SK-N-SH treated with all-trans-retinoic acid at 6 μM for 48 hours (cell line): ENCODE measurements around the gene TMA7B.
"Not testable (repeated sequence)": the region's sequence is repeated elsewhere in the genome, so short reads cannot be mapped to it uniquely, and the experiment has no call there.

ENCODE experiments used
- ATAC-seq: fragments of 200-7000 bp; cut with Tn5 transposase; 3 replicates; pipeline ENCODE4 v1.9.1; 2020; ENCODE audit warnings: mild to moderate bottlenecking, moderate library complexity
- ARNTL ChIP-seq: fragments of 450-650 bp; formaldehyde crosslinking; IDR thresholded peaks from 2 replicates; pipeline ENCODE4 v1.5.0; 2020; ENCODE audit warnings: low read depth, mild to moderate bottlenecking, moderate library complexity, borderline replicate concordance
- BACH2 ChIP-seq: fragments of 250-450 bp; sonication (Bioruptor Pico); IDR thresholded peaks from 2 replicates; pipeline ENCODE4 v1.9.0; 2021; ENCODE audit warnings: mild to moderate bottlenecking, borderline replicate concordance
- CSDC2 ChIP-seq: fragments of 250-450 bp; sonication (Bioruptor Pico); IDR thresholded peaks from 2 replicates; pipeline ENCODE4 v1.5.0; 2020; ENCODE audit warnings: mild to moderate bottlenecking, moderate library complexity
- ESRRG ChIP-seq: fragments of 250-450 bp; sonication (Bioruptor Pico); IDR thresholded peaks from 2 replicates; pipeline ENCODE4 v1.6.1; 2021; ENCODE audit warnings: mild to moderate bottlenecking
- GLIS3 ChIP-seq: fragments of 250-450 bp; sonication (Bioruptor Pico); IDR thresholded peaks from 2 replicates; pipeline ENCODE4 v1.5.0; 2020; ENCODE audit warnings: mild to moderate bottlenecking, moderate library complexity
- ISL1 ChIP-seq: fragments of 250-450 bp; sonication (Bioruptor Pico); IDR thresholded peaks from 2 replicates; pipeline ENCODE4 v2.1.2; 2022; ENCODE audit warnings: mild to moderate bottlenecking, moderate library complexity
- OSR1 ChIP-seq: fragments of 250-450 bp; sonication (Bioruptor Pico); IDR thresholded peaks from 2 replicates; pipeline ENCODE4 v1.8.0; 2022; ENCODE audit warnings: moderate library complexity, mild to moderate bottlenecking, inconsistent platforms
- PPARA ChIP-seq: fragments of 250-450 bp; sonication (Bioruptor Pico); IDR thresholded peaks from 2 replicates; pipeline ENCODE4 v1.5.0; 2020; ENCODE audit warnings: mild to moderate bottlenecking, borderline replicate concordance
- RARB ChIP-seq: fragments of 250-450 bp; sonication (Bioruptor Pico); IDR thresholded peaks from 2 replicates; pipeline ENCODE4 v1.8.0; 2021; ENCODE audit warnings: mild to moderate bottlenecking, moderate library complexity
- SNAI2 ChIP-seq: fragments of 250-450 bp; sonication (Bioruptor Pico); IDR thresholded peaks from 2 replicates; pipeline ENCODE4 v1.5.0; 2020; ENCODE audit warnings: mild to moderate bottlenecking, moderate library complexity
- TCF4 ChIP-seq: fragments of 250-450 bp; sonication (Bioruptor Pico); IDR thresholded peaks from 2 replicates; pipeline ENCODE4 v1.8.0; 2021; ENCODE audit warnings: mild to moderate bottlenecking, moderate library complexity, borderline replicate concordance
- TOX ChIP-seq: fragments of 250-450 bp; sonication (Bioruptor Pico); IDR thresholded peaks from 2 replicates; pipeline ENCODE4 v1.8.0; 2021; ENCODE audit warnings: mild to moderate bottlenecking, moderate library complexity, borderline replicate concordance
- ZC3H10 ChIP-seq: fragments of 250-450 bp; sonication (Bioruptor Pico); IDR thresholded peaks from 2 replicates; pipeline ENCODE4 v1.5.1; 2021; ENCODE audit warnings: mild to moderate bottlenecking, moderate library complexity
- ZFP3 ChIP-seq: fragments of 250-450 bp; sonication (Bioruptor Pico); IDR thresholded peaks from 2 replicates; pipeline ENCODE4 v1.5.0; 2020; ENCODE audit warnings: mild to moderate bottlenecking, moderate library complexity
- ZFP30 ChIP-seq: fragments of 450-650 bp; formaldehyde crosslinking; IDR thresholded peaks from 2 replicates; pipeline ENCODE4 v1.5.0; 2022; ENCODE audit warnings: mild to moderate bottlenecking, moderate library complexity
- ZNF565 ChIP-seq: fragments of 450-650 bp; formaldehyde crosslinking; conservative IDR thresholded peaks from 2 replicates; pipeline ENCODE4 v1.5.0; 2020; ENCODE audit warnings: low read depth, mild to moderate bottlenecking, moderate library complexity
- ZNF70 ChIP-seq: fragments of 450-650 bp; formaldehyde crosslinking; IDR thresholded peaks from 2 replicates; pipeline ENCODE4 v1.5.0; 2020; ENCODE audit warnings: mild to moderate bottlenecking, moderate library complexity
- ZNF8 ChIP-seq: fragments of 450-650 bp; formaldehyde crosslinking; IDR thresholded peaks from 2 replicates; pipeline ENCODE4 v1.5.0; 2020; ENCODE audit warnings: mild to moderate bottlenecking, moderate library complexity
- TF ChIP-seq, protein P1 (sequence below): fragments of 250-450 bp; sonication (Bioruptor Pico); IDR thresholded peaks from 2 replicates; pipeline ENCODE4 v1.5.1; 2020; ENCODE audit warnings: low read depth, mild to moderate bottlenecking, moderate library complexity
- TF ChIP-seq, protein P2 (sequence below): fragments of 250-450 bp; sonication (Bioruptor Pico); IDR thresholded peaks from 2 replicates; pipeline ENCODE4 v1.5.1; 2021; ENCODE audit warnings: mild to moderate bottlenecking, moderate library complexity
- TF ChIP-seq, protein P3 (sequence below): fragments of 250-450 bp; sonication (Bioruptor Pico); IDR thresholded peaks from 2 replicates; pipeline ENCODE4 v1.8.0; 2021; ENCODE audit warnings: low read depth, mild to moderate bottlenecking, moderate library complexity, borderline replicate concordance

The TMA7B gene

GRCh38 chr22:39991159-39991860 lies 31.1 kb downstream of the TMA7B start:
- TF ChIP-seq ESRRG (CRISPR knock-in tag): no peak
- no peak for TF ChIP-seq ZFP30 (CRISPR knock-in tag)
- TF ChIP-seq, all 23 proteins: peak for 0
- no peak for ATAC-seq

DNA sequence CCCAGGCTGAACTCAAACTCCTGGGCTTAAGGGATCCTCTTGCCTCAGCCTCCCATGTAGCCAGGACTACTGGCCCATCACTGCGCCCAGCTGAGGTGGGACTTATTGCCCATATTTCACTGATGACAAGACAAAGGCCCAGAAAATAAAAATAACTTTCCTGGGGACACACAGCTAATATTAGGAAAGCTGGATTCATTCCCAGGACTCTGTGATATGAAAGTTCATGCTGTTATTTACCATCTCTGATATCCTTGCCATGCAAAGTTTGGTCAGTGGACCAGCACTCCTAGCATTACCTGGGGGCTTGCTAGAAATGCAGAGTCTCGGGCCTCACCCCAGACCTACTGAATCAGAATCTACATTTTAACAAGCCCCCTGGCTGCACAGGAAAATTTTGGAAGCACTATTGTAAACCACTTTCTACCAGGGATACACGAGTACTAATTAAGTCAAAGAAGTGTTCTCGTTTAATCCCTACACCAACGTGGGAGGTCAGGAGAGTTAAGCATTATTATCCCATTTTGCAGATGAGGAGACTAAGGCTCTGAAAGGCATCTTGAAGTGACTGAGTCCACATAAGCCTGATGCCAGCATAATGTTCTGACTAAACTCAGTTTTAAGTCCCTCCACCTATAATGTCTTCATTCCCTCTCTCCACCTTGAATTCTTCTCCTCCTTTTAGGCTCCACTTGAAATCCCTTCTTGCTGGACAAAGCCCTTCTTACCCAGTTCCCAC lies 32.1 kb downstream of the TMA7B start:
- ATAC-seq: no peak
- TF ChIP-seq ZNF70: no peak
- no peak for TF ChIP-seq ZNF8 (CRISPR knock-in tag)
- TF ChIP-seq GLIS3 (CRISPR knock-in tag): no peak
- no peak for TF ChIP-seq ARNTL (CRISPR knock-in tag)
- TF ChIP-seq PPARA (CRISPR knock-in tag): no peak
- no peak for TF ChIP-seq ZC3H10 (CRISPR knock-in tag)
- TF ChIP-seq, protein P1, sequence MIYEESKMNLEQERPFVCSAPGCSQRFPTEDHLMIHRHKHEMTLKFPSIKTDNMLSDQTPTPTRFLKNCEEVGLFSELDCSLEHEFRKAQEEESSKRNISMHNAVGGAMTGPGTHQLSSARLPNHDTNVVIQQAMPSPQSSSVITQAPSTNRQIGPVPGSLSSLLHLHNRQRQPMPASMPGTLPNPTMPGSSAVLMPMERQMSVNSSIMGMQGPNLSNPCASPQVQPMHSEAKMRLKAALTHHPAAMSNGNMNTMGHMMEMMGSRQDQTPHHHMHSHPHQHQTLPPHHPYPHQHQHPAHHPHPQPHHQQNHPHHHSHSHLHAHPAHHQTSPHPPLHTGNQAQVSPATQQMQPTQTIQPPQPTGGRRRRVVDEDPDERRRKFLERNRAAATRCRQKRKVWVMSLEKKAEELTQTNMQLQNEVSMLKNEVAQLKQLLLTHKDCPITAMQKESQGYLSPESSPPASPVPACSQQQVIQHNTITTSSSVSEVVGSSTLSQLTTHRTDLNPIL: no peak
- TF ChIP-seq TOX: no peak
- TF ChIP-seq OSR1 (CRISPR knock-in tag): no peak
- TF ChIP-seq, protein P2, sequence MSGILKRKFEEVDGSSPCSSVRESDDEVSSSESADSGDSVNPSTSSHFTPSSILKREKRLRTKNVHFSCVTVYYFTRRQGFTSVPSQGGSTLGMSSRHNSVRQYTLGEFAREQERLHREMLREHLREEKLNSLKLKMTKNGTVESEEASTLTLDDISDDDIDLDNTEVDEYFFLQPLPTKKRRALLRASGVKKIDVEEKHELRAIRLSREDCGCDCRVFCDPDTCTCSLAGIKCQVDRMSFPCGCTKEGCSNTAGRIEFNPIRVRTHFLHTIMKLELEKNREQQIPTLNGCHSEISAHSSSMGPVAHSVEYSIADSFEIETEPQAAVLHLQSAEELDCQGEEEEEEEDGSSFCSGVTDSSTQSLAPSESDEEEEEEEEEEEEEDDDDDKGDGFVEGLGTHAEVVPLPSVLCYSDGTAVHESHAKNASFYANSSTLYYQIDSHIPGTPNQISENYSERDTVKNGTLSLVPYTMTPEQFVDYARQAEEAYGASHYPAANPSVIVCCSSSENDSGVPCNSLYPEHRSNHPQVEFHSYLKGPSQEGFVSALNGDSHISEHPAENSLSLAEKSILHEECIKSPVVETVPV (CRISPR knock-in tag): no peak
- no peak for TF ChIP-seq BACH2
- TF ChIP-seq, protein P3, sequence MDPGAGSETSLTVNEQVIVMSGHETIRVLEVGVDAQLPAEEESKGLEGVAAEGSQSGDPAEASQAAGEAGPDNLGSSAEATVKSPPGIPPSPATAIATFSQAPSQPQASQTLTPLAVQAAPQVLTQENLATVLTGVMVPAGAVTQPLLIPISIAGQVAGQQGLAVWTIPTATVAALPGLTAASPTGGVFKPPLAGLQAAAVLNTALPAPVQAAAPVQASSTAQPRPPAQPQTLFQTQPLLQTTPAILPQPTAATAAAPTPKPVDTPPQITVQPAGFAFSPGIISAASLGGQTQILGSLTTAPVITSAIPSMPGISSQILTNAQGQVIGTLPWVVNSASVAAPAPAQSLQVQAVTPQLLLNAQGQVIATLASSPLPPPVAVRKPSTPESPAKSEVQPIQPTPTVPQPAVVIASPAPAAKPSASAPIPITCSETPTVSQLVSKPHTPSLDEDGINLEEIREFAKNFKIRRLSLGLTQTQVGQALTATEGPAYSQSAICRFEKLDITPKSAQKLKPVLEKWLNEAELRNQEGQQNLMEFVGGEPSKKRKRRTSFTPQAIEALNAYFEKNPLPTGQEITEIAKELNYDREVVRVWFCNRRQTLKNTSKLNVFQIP (CRISPR knock-in tag): no peak
- TF ChIP-seq ZFP3 (CRISPR knock-in tag): no peak
- no peak for TF ChIP-seq CSDC2 (CRISPR knock-in tag)
- no peak for TF ChIP-seq TCF4 (CRISPR knock-in tag)
- no peak for TF ChIP-seq ZNF565 (CRISPR knock-in tag)
- TF ChIP-seq ISL1 (CRISPR knock-in tag): no peak
- no peak for TF ChIP-seq ZFP30 (CRISPR knock-in tag)
- TF ChIP-seq, all 23 proteins: peak for 0

DNA sequence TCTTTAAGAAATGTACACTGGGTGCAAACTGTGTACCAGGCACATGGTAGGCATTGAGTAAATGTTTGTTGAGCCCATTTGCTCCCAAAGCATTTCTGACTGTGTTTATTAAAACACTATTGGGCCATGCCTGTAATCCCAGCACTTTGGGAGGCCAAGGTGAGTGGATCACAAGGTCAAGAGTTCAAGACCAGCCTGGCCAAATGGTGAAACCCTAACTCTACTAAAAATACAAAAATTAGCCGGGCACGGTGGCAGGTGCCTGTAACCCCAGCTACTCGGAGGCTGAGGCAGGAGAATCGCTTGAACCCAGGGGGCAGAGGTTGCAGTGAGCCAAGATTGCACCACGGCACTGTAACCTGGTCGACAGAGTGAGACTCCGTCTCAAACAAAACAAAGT lies 32.7 kb downstream of the TMA7B start:
- not testable (repeated sequence) for ATAC-seq

GRCh38 chr22:39994041-39994565 lies 33.9 kb downstream of the TMA7B start:
- ATAC-seq: no peak

GRCh38 chr22:39994566-39995392 lies 34.6 kb downstream of the TMA7B start, which contains the start of gene FAM83F:
Gene FAM83F (plus strand): TSS chr22:39994954. CDS start chr22:39995043, 89 bp downstream.
- TF ChIP-seq RARB (CRISPR knock-in tag) (no peak), SNAI2 (CRISPR knock-in tag) (no peak), ZFP3 (CRISPR knock-in tag) (no peak), PPARA (CRISPR knock-in tag) (no peak), ARNTL (CRISPR knock-in tag) (no peak), OSR1 (CRISPR knock-in tag) (no peak)

More at GRCh38 chr22:39994041-39994565, 33.9 kb downstream of the TMA7B start:
- TF ChIP-seq PPARA (CRISPR knock-in tag): no peak

More at GRCh38 chr22:39994566-39995392, 34.6 kb downstream of the TMA7B start, which contains the start of gene FAM83F:
- ATAC-seq: no peak
